Measurements from ENCODE around the gene DHX8.

DNA sequence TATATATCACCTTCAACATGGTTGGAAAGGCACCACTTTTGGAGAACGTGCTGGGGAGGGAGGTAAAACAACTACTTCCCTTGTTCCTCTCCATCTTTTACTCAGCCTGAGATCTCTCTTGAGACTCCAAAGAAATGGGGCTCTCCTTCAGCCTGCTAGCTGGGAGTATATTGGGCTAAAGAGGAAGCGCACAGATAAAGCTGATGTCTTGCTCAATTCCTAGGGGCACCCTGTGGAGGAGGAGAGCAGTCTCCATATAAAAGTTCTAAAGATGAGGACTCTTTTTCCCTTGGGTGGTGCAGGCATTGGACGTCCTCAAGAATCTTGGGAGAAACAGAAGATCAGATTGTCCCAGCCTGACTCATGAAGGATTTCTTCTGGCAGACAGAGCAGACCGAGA is 67.0 kb downstream of the DHX8 start:
- TF ChIP-seq, protein P1, sequence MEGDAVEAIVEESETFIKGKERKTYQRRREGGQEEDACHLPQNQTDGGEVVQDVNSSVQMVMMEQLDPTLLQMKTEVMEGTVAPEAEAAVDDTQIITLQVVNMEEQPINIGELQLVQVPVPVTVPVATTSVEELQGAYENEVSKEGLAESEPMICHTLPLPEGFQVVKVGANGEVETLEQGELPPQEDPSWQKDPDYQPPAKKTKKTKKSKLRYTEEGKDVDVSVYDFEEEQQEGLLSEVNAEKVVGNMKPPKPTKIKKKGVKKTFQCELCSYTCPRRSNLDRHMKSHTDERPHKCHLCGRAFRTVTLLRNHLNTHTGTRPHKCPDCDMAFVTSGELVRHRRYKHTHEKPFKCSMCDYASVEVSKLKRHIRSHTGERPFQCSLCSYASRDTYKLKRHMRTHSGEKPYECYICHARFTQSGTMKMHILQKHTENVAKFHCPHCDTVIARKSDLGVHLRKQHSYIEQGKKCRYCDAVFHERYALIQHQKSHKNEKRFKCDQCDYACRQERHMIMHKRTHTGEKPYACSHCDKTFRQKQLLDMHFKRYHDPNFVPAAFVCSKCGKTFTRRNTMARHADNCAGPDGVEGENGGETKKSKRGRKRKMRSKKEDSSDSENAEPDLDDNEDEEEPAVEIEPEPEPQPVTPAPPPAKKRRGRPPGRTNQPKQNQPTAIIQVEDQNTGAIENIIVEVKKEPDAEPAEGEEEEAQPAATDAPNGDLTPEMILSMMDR (IDR thresholded peaks at IDR 0.05 in 8 of 11, conservative IDR thresholded peaks at IDR 0.05 in 3 of 11) = no peak
- TF ChIP-seq POLR2A (IDR thresholded peaks at IDR 0.05) (no peak), POLR2AphosphoS5 (IDR thresholded peaks at IDR 0.05) (no peak)

All from spleen (tissue), 7 donors.